ENCODE results near the gene TSPAN11. TPM values are rescaled to one million over a fixed set of nuclear protein-coding genes. Genes with fewer than 3 reads are reported as not detected.
"Not testable (repeated sequence)": the region's sequence is repeated elsewhere in the genome, so short reads cannot be mapped to it uniquely, and the experiment has no call there.

The TSPAN11 gene
- total and polyA plus RNA-seq, 4 donors, result 0.13 to 1.2 (median 0.44) TPM

DNA sequence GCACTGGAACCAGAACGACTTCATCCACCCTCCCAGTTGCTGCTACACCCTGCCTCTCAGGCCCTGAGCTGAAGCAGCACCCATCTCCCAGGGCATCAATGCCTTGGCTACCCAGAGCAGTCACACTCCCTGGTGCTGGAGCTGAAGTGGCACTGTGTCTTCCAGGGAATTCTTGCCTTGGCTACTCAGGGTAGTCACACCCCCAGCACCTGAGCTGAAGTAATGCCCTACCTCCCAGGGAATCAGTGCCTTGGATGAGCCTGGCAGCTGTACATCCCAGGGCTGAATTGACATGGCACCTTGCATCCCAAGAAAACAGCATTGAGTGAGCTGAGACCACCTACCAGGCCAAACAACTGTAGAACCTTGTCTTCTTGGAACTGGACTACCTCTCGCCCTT lies 41.2 kb upstream of the TSPAN11 start:
- H3K9ac ChIP-seq (ENCODE audit: low read depth in 1 of 2, low read length in 2 of 2), result no peak overlapping the region
- no peaks in the 10 kb centered on the region for H3K4me1 ChIP-seq (ENCODE audit: control insufficient read depth in 4 of 4, insufficient read depth in 4 of 4, low read length in 3 of 4)
- no peak for DNase-seq (ENCODE audit: low spot score)
- peaks cover 5 to 13% (median 9%) of the 10 kb centered on the region in 4 donors for H3K9me3 ChIP-seq (ENCODE audit: control insufficient read depth in 4 of 4, low read length in 3 of 4)
- TF ChIP-seq EGR1 (IDR thresholded peaks at IDR 0.05; ENCODE audit: low read depth in 2 of 2) (no peak), HNF4G (IDR thresholded peaks at IDR 0.05) (no peak), FOXA1 (IDR thresholded peaks at IDR 0.05) (no peak), ZBTB33 (IDR thresholded peaks at IDR 0.05) (no peak)
- TF ChIP-seq, protein P1, sequence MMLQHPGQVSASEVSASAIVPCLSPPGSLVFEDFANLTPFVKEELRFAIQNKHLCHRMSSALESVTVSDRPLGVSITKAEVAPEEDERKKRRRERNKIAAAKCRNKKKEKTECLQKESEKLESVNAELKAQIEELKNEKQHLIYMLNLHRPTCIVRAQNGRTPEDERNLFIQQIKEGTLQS (IDR thresholded peaks at IDR 0.05), result no peak
- no peaks in the 10 kb centered on the region for H3K36me3 ChIP-seq (ENCODE audit: control insufficient read depth in 4 of 4, insufficient read depth in 3 of 4, low read depth in 1 of 4, low read length in 3 of 4)
- 66% methylated on average over 2 of the region's 2 CpGs for WGBS
- no peaks in the 10 kb centered on the region for H3K27me3 ChIP-seq (ENCODE audit: control insufficient read depth in 4 of 4, insufficient read depth in 4 of 4, low read length in 3 of 4)
- H3K4me3 ChIP-seq (ENCODE audit: low read depth in 1 of 3, low read length in 3 of 3), result no peak overlapping the region
- no peak overlapping the region for H3K27ac ChIP-seq (ENCODE audit: low read depth in 1 of 2, low read length in 2 of 2)

DNA sequence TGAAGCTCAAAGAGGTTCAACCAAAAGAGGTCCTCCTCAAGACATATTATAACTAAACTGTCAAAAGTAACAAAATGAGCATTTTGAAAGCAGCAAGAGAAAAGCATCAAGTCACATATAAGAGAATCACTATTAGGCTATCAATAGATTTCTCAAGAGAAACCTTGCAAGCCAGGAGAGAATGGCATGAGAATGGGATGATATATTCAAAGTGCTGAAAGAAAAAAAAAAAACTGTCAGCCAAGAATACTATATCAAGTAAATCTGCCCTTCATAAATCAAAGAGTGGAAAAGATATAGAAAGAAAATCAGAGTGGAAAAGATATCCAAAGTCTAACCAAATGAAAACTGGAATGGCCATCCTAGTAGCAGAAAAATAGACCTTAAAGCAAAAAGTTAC lies 39.3 kb upstream of the TSPAN11 start:
- Histone ChIP-seq H3K27ac (ENCODE audit: low read depth in 1 of 2, low read length in 2 of 2) (no peak overlapping the region), H3K4me3 (ENCODE audit: low read depth in 1 of 3, low read length in 3 of 3) (no peak overlapping the region), H3K4me1 (ENCODE audit: control insufficient read depth in 4 of 4, insufficient read depth in 4 of 4, low read length in 3 of 4) (no peaks in the 10 kb centered on the region), H3K9ac (ENCODE audit: low read depth in 1 of 2, low read length in 2 of 2) (no peak overlapping the region), H3K27me3 (ENCODE audit: control insufficient read depth in 4 of 4, insufficient read depth in 4 of 4, low read length in 3 of 4) (no peaks in the 10 kb centered on the region), H3K9me3 (ENCODE audit: control insufficient read depth in 4 of 4, low read length in 3 of 4) (peaks cover 5 to 13% (median 9%) of the 10 kb centered on the region in 4 donors), H3K36me3 (ENCODE audit: control insufficient read depth in 4 of 4, insufficient read depth in 3 of 4, low read depth in 1 of 4, low read length in 3 of 4) (no peaks in the 10 kb centered on the region)
- DNase-seq (ENCODE audit: low spot score), result no peak
- TF ChIP-seq RAD21 (IDR thresholded peaks at IDR 0.05) (no peak), REST (IDR thresholded peaks at IDR 0.05) (no peak), FOXA1 (IDR thresholded peaks at IDR 0.05) (no peak)

DNA sequence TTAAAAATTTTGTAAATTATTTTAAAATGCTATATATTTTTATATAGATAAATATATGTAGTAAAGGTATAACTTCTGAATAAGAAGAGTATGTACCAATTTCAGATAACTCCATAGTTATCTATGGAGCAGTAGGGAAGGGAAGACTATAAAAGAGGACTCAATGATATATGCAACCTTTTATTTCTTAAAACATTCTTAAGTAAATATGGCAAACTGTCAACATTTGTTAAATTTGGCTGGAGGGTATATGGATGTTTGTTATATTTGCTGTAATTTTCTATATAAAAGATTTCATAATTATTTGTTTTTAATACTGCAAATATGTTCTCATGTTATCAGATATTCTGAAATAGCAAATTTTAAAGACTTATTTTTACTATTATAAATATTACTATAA lies 38.3 kb upstream of the TSPAN11 start:
- no peak for TF ChIP-seq TAF1 (conservative IDR thresholded peaks at IDR 0.05)
- no peak for TF ChIP-seq HNF4G (IDR thresholded peaks at IDR 0.05)
- no peak for TF ChIP-seq ZBTB33 (IDR thresholded peaks at IDR 0.05)
- TF ChIP-seq, protein P2, sequence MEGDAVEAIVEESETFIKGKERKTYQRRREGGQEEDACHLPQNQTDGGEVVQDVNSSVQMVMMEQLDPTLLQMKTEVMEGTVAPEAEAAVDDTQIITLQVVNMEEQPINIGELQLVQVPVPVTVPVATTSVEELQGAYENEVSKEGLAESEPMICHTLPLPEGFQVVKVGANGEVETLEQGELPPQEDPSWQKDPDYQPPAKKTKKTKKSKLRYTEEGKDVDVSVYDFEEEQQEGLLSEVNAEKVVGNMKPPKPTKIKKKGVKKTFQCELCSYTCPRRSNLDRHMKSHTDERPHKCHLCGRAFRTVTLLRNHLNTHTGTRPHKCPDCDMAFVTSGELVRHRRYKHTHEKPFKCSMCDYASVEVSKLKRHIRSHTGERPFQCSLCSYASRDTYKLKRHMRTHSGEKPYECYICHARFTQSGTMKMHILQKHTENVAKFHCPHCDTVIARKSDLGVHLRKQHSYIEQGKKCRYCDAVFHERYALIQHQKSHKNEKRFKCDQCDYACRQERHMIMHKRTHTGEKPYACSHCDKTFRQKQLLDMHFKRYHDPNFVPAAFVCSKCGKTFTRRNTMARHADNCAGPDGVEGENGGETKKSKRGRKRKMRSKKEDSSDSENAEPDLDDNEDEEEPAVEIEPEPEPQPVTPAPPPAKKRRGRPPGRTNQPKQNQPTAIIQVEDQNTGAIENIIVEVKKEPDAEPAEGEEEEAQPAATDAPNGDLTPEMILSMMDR (IDR thresholded peaks at IDR 0.05; ENCODE audit: low read depth, low read length, missing input control), result no peak
- no peak for TF ChIP-seq SP1 (IDR thresholded peaks at IDR 0.05)
- TF ChIP-seq JUND (IDR thresholded peaks at IDR 0.05), result no peak
- TF ChIP-seq GABPA (IDR thresholded peaks at IDR 0.05 in 1 of 2, conservative IDR thresholded peaks at IDR 0.05 in 1 of 2), result no peak
- TF ChIP-seq NR2F2 (IDR thresholded peaks at IDR 0.05), result no peak
- no peak for TF ChIP-seq EGR1 (IDR thresholded peaks at IDR 0.05; ENCODE audit: low read depth in 2 of 2)
- TF ChIP-seq FOXA1 (IDR thresholded peaks at IDR 0.05), result no peak
- no peak for TF ChIP-seq YY1 (IDR thresholded peaks at IDR 0.05)
- TF ChIP-seq RAD21 (IDR thresholded peaks at IDR 0.05), result no peak
- TF ChIP-seq FOXA2 (IDR thresholded peaks at IDR 0.05), result no peak
- H3K27ac ChIP-seq (ENCODE audit: low read depth in 1 of 2, low read length in 2 of 2), result no peak overlapping the region
- peaks cover 5 to 13% (median 9%) of the 10 kb centered on the region in 4 donors for H3K9me3 ChIP-seq (ENCODE audit: control insufficient read depth in 4 of 4, low read length in 3 of 4)

DNA sequence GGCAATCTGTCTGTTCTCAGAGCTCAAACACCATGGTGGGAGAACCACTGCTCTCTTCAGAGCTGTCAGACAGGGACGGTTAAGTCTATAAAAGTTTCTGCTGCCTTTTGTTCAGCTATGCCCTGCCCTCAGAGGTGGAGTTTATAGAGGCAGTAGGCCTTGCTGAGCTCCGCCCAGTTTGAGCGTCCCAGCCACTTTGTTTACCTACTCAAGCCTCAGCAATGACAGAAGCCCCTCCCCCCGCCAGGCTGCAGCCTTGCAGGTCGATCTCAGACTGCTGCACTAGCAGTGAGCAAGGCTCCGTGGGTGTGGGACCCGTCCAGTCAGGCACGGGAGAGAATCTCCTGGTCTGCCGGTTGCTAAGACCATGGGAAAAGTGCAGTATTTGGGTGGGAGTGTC lies 32.0 kb upstream of the TSPAN11 start:
- not testable (repeated sequence) for H3K9ac ChIP-seq (ENCODE audit: low read depth in 1 of 2, low read length in 2 of 2); DNase-seq (ENCODE audit: low spot score); H3K9me3 ChIP-seq (ENCODE audit: control insufficient read depth in 4 of 4, low read length in 3 of 4); H3K27me3 ChIP-seq (ENCODE audit: control insufficient read depth in 4 of 4, insufficient read depth in 4 of 4, low read length in 3 of 4); H3K4me3 ChIP-seq (ENCODE audit: low read depth in 1 of 3, low read length in 3 of 3); H3K4me1 ChIP-seq (ENCODE audit: control insufficient read depth in 4 of 4, insufficient read depth in 4 of 4, low read length in 3 of 4); H3K27ac ChIP-seq (ENCODE audit: low read depth in 1 of 2, low read length in 2 of 2); H3K36me3 ChIP-seq (ENCODE audit: control insufficient read depth in 4 of 4, insufficient read depth in 3 of 4, low read depth in 1 of 4, low read length in 3 of 4)
- 65% methylated on average over 9 of the region's 9 CpGs for WGBS

More for the DNA sequence above, 38.3 kb upstream of the TSPAN11 start:
- no peaks in the 10 kb centered on the region for H3K27me3 ChIP-seq (ENCODE audit: control insufficient read depth in 4 of 4, insufficient read depth in 4 of 4, low read length in 3 of 4)
- no peaks in the 10 kb centered on the region for H3K36me3 ChIP-seq (ENCODE audit: control insufficient read depth in 4 of 4, insufficient read depth in 3 of 4, low read depth in 1 of 4, low read length in 3 of 4)
- no peaks in the 10 kb centered on the region for H3K4me1 ChIP-seq (ENCODE audit: control insufficient read depth in 4 of 4, insufficient read depth in 4 of 4, low read length in 3 of 4)
- H3K9ac ChIP-seq (ENCODE audit: low read depth in 1 of 2, low read length in 2 of 2), result no peak overlapping the region
- DNase-seq (ENCODE audit: low spot score), result no peak
- H3K4me3 ChIP-seq (ENCODE audit: low read depth in 1 of 3, low read length in 3 of 3), result no peak overlapping the region
